ENCODE measurements around the gene SLC12A5. TPM values are rescaled to one million over a fixed set of nuclear protein-coding genes. Genes with fewer than 3 reads are reported as not detected.

The SLC12A5 gene
- polyA plus RNA-seq, 3 donors, result not detected

DNA sequence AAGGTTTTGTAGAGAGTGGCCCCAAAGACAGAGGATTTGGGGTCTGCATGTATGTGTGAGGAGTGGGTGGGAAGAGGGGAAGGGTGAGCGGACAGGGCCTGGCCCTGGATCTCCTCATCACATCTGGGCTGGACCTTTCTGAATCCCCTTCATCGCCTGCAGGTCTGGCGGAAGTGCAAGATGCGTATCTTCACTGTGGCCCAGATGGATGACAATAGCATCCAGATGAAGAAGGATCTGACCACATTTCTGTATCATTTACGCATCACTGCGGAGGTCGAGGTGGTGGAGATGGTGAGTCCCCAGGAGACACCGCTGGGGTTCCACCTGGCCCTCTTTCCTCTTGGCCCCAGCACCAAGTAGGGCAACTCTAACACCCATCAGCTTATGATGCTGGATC lies 24.4 kb downstream of the SLC12A5 start:
- no peak for TF ChIP-seq CTCF (IDR thresholded peaks at IDR 0.05)
- Histone ChIP-seq H3K27me3 (ENCODE audit: control insufficient read depth in 2 of 2, insufficient read depth in 2 of 2, low read length in 2 of 2) (peaks cover 18 to 26% of the 10 kb centered on the region in 2 donors), H3K4me2 (replicated peaks; ENCODE audit: extremely low read depth, low read length, poor library complexity, severe bottlenecking) (no peak overlapping the region), H2AFZ (ENCODE audit: insufficient read depth, low read depth, low read length, poor library complexity, severe bottlenecking) (no peak overlapping the region), H3K4me3 (replicated peaks in 1 of 3; ENCODE audit: low read depth in 2 of 3, low read length in 3 of 3) (no peak overlapping the region), H4K20me1 (ENCODE audit: insufficient read depth, low read length) (peaks cover 19% of the 10 kb centered on the region), H3K36me3 (replicated peaks in 1 of 2; ENCODE audit: control insufficient read depth in 1 of 2, insufficient read depth in 2 of 2, low read length in 2 of 2) (no peaks in the 10 kb centered on the region), H3K9ac (ENCODE audit: insufficient read depth, low read length, poor library complexity, severe bottlenecking) (no peak overlapping the region), H3K27ac (ENCODE audit: low read depth in 1 of 2, low read length in 2 of 2) (no peak overlapping the region), H3K4me1 (ENCODE audit: control insufficient read depth in 1 of 2, insufficient read depth in 2 of 2, low read length in 2 of 2) (peaks cover 8 to 13% of the 10 kb centered on the region in 2 donors), H3K9me3 (replicated peaks in 1 of 2; ENCODE audit: control insufficient read depth in 1 of 2, insufficient read depth in 1 of 2, low read length in 2 of 2) (peaks cover 0 to 4% of the 10 kb centered on the region in 2 donors), H3K79me2 (ENCODE audit: insufficient read depth, low read length) (no peaks in the 10 kb centered on the region)
- no peak for DNase-seq
- peaks cover 39 to 54% (median 47%) of the 10 kb centered on the region in 3 donors for H3K27me3 Mint-ChIP-seq (ENCODE audit: low read depth in 3 of 3)
- intact Hi-C loops (cut with micrococcal nuclease), result no loop called here
- H3K4me1 Mint-ChIP-seq, result peaks cover 9% of the 10 kb centered on the region
- WGBS (ENCODE audit: insufficient coverage), result 89% methylated on average over 7 of the region's 8 CpGs
- H3K36me3 Mint-ChIP-seq, result peaks cover 0 to 3% of the 10 kb centered on the region in 2 donors
- peak overlapping the region in 1 of 7 donors; percentile 1 for H3K27ac Mint-ChIP-seq
- no peak overlapping the region for H3K4me3 Mint-ChIP-seq
- H3K9me3 Mint-ChIP-seq, result peaks cover 0 to 8% (median 0%) of the 10 kb centered on the region in 7 donors

DNA sequence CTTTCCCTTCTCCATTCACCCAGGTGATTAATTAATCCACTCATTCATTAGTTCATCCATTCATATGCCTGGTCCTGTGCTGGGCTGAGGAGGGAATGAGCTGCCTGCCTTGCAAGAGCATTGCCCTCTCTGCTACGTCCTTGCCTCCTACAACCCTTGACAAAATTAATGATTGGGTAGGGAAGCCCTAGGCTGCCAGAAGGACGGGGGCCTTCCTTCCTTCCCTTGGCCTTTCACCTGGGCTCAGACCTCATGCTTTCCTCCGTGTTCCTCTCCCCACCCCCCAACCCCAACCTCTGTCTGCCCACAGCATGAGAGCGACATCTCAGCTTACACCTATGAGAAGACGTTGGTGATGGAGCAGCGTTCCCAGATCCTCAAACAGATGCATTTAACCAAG lies 25.6 kb downstream of the SLC12A5 start:
- H3K27me3 ChIP-seq (ENCODE audit: control insufficient read depth in 2 of 2, insufficient read depth in 2 of 2, low read length in 2 of 2), result peaks cover 18 to 26% of the 10 kb centered on the region in 2 donors
- H3K9me3 ChIP-seq (replicated peaks in 1 of 2; ENCODE audit: control insufficient read depth in 1 of 2, insufficient read depth in 1 of 2, low read length in 2 of 2), result peaks cover 0 to 4% of the 10 kb centered on the region in 2 donors
- H3K27ac ChIP-seq (ENCODE audit: low read depth in 1 of 2, low read length in 2 of 2), result no peak overlapping the region
- peaks cover 31% of the 10 kb centered on the region for H4K20me1 ChIP-seq (ENCODE audit: insufficient read depth, low read length)
- H3K4me1 ChIP-seq (ENCODE audit: control insufficient read depth in 1 of 2, insufficient read depth in 2 of 2, low read length in 2 of 2), result peaks cover 18 to 24% of the 10 kb centered on the region in 2 donors
- H3K4me3 ChIP-seq (replicated peaks in 1 of 3; ENCODE audit: low read depth in 2 of 3, low read length in 3 of 3), result no peak overlapping the region
- DNase-seq, result no peak
- WGBS (ENCODE audit: insufficient coverage), result 67% methylated on average over 3 of the region's 6 CpGs
- Mint-ChIP-seq H3K9me3 (peaks cover 0 to 8% (median 0%) of the 10 kb centered on the region in 7 donors), H3K27me3 (ENCODE audit: low read depth in 3 of 3) (peaks cover 39 to 58% (median 46%) of the 10 kb centered on the region in 3 donors), H3K27ac (no peak overlapping the region), H3K4me1 (peaks cover 21% of the 10 kb centered on the region), H3K36me3 (peaks cover 2 to 3% of the 10 kb centered on the region in 2 donors), H3K4me3 (peak overlapping the region in 1 of 2 donors; percentile 2)
- H3K36me3 ChIP-seq (replicated peaks in 1 of 2; ENCODE audit: control insufficient read depth in 1 of 2, insufficient read depth in 2 of 2, low read length in 2 of 2), result no peaks in the 10 kb centered on the region
- intact Hi-C loops (cut with micrococcal nuclease), result no loop called here
- H3K79me2 ChIP-seq (ENCODE audit: insufficient read depth, low read length), result no peaks in the 10 kb centered on the region
- no peak for TF ChIP-seq CTCF (IDR thresholded peaks at IDR 0.05)
- H3K4me2 ChIP-seq (replicated peaks; ENCODE audit: extremely low read depth, low read length, poor library complexity, severe bottlenecking), result no peak overlapping the region
- H2AFZ ChIP-seq (ENCODE audit: insufficient read depth, low read depth, low read length, poor library complexity, severe bottlenecking), result no peak overlapping the region
- H3K9ac ChIP-seq (ENCODE audit: insufficient read depth, low read length, poor library complexity, severe bottlenecking), result no peak overlapping the region

All from CD14-positive monocyte (primary cell).